Heart left ventricle (tissue), 13 donors: ENCODE data around the gene RAD51C.
"Not testable (repeated sequence)": the region's sequence is repeated elsewhere in the genome, so short reads cannot be mapped to it uniquely, and the experiment has no call there.

Source experiments
- CTCF ChIP-seq, 12 donors: fragments of 200-600 bp; sonication (generic) in 4 of 12; IDR thresholded peaks; one replicate each; pipeline versions ENCODE4 v1.5.0 to v1.8.0; 2018 to 2022; ENCODE audit warnings: antibody characterized with exemption in 12 of 12, mild to moderate bottlenecking in 5 of 12
- POLR2A ChIP-seq, 2 donors: fragments of 450-650 bp; IDR thresholded peaks; one replicate each; pipeline ENCODE4 v1.6.1; 2017; ENCODE audit warnings: antibody characterized with exemption in 2 of 2, mild to moderate bottlenecking in 2 of 2, moderate library complexity in 2 of 2
- donor health status: ischemic (EF 13 %, LVEDD 7.1; RV severe dilation, severe dysfunction).
- donor health status: DM: no; HTN: yes; CAD: no.
- donor health status: DM: no; HTN: no; CAD: no.
- donor health status: ischemic (EF 25% LVEDD 6.9; RV normal size, moderate dysfunction).
- donor health status: ischemic (EF 25% LVEDD 5.7; RV mildly dilated, moderate dysfunction).
- donor health status: ischemic (EF 35%, LVEDD 5.7; RV mildly dilated, moderate dysfunction).
- donor health status: nonischemic (EF 11% LVEDD 7.7; RV severe dilation, severe dysfunction).
- donor health status: DM: yes; HTN: yes; CAD: no.
- donor health status: PGD.
- donor health status: ischemic (EF 29% LVEDD 5.4; RV normal size, mild dysfunction).
- donor health status: nonischemic (EF 23%, LVEDD 6.1; RV moderate dilation, normal function).

- not testable (repeated sequence) for TF ChIP-seq POLR2A, CTCF (IDR thresholded peaks at IDR 0.05)
Measured at GRCh38 chr17:58659714-58660084, 32.7 kb upstream of the RAD51C start.
